GM18505 (cell line): Measurements from ENCODE around the gene ATG13.
"Not testable (repeated sequence)": the region's sequence is repeated elsewhere in the genome, so short reads cannot be mapped to it uniquely, and the experiment has no call there.

Experiments
- ATAC-seq: cut with Tn5 transposase; IDR thresholded peaks from one replicate; pipeline ENCODE4 v1.9.1; 2021; ENCODE audit not compliant: unreplicated experiment
- POLR2A ChIP-seq: IDR thresholded peaks from 4 replicates; pipeline ENCODE4 v1.6.1; 2011; ENCODE audit warnings: borderline replicate concordance; ENCODE audit not compliant: insufficient read depth, insufficient read length; ENCODE audit errors: extremely low read depth

Gene ATG13

DNA sequence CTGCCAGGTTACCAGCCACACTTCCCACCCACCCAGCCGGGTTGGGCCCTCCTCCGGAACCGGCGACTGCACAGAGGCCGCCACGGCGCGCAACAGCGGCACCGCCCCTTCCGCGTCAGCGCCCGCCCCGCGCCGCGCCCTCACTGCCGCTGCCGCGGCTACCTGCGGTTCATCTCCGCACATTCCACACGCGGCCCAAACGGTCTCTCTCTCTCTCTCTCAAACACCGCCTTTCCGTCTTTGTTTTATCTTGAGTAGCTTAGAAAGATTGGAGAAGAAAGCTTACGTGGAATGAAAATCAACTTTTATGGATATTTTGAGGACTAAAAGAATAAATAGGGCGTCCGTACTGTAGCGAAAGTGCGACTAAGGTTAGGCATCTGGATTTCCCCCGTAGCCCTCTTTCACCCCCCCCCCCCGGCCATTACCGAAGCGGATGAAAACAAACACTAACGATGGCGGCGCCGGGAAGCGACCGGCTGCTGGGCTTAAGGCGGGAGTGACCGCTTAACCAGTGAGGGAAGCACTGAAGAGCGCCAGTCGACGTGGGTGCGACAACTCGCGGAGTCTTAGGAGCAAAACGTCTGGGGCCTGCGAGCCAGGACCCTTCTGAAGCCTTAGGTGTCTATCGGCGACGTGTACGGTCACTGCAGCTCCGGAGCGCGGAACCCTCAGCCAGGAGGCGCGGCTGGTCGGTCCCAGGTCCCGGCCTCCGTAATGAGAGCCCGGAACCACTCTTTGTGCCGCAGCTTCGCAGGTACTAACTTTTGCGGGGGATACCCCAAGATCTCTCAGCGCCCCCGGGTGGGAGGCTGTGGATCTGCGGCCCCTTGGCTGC, at the start of gene ATG13, which contains the start of gene HARBI1:
Gene ATG13 (plus strand): TSS at position 420 of the 838 bp plus-strand sequence. CDS start 26,739 bp downstream, outside the sequence.
Gene HARBI1 (minus strand): TSS at position 94 of the 838 bp plus-strand sequence. CDS start 990 bp downstream, outside the sequence.
- TF ChIP-seq POLR2A = peak; percentile 24

DNA sequence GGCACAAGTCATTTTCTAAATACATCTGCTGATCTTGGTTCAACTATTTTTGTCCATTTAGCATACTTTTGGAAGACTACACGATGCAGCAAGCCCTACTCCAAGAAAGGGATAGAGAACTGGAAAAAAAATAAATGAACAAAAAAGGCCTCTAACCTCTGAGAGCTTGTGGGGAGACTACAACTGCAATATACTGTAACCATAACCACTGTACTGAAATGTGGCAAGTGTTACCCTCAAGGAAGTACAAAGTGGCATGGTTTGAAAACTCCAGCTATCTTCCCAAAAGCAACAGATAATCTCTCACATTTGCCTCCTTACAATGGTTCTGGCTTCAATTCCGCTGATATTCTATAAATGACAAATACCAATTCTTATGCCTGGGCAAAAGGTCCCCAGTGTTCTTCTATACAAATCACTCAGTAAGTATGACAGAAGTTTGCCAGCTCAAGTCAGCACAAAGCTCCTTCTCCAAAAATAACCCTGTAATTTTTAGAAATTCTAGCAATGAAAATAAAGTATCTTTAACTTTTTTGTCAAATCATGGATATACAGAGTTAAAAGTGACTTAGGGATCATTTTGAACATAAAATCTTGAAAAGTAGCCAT, 46.5 kb upstream of the ATG13 start:
- TF ChIP-seq POLR2A = no peak
- no peak for ATAC-seq

More for the DNA sequence above, at the start of gene ATG13, which contains the start of gene HARBI1:
- ATAC-seq = peak; percentile 94

DNA sequence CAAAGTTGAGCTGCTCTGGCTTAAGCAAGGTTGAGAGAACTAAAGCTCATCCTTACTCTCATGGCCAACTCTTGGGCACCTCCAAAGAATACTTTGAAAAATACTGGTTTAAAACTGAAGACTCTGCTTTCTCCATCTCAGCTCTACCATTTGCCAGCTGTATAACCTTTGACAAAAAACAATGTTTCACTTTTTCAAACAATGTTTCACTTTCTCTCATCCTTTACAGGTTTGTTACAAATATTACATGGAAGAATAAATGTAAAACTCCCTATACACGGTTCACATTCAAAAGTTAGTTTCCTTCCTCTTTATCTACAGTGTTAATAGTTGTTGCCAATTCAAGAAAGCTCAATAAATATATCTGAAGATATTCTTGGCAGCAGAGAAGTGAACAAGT, 42.7 kb upstream of the ATG13 start:
- no peak for TF ChIP-seq POLR2A
- ATAC-seq = no peak

DNA sequence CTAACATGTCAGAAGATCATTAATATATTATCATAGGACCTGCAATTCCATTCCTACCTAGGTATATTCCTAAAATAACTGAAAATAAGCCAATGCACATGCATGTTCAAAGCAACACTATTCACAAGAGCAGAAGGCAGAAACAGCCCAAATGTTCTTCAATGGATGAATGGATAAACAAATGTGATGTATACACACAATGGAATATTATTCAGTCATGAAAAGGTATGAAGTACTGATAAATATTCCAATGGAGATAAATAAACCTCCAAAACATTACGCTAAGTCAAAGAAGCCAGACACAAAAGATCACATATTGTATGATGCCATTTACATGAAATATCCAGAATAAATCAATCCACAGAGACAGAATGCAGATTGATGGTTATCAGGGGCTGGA, 40.3 kb upstream of the ATG13 start:
- no peak for TF ChIP-seq POLR2A

DNA sequence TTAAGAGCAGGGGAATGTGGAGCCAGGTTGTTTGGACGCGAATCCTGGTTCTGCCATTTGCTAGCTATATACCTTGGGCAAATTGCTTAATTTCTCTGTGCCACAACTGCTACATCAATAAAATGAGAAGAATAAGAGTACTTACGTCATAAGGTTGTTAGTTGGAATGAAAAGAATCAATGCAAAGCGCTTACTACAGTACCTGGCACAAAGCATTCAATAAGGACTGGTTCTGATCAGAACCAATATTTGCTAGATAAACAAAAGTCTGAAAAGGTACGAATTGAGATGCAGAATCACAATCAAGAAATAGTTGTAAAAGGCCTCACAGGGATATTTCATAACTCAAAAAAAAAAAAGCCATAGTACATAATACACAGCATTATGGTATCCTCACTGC, 34.8 kb upstream of the ATG13 start:
- no peak for ATAC-seq
- no peak for TF ChIP-seq POLR2A

More for the DNA sequence above, 40.3 kb upstream of the ATG13 start:
- no peak for ATAC-seq

DNA sequence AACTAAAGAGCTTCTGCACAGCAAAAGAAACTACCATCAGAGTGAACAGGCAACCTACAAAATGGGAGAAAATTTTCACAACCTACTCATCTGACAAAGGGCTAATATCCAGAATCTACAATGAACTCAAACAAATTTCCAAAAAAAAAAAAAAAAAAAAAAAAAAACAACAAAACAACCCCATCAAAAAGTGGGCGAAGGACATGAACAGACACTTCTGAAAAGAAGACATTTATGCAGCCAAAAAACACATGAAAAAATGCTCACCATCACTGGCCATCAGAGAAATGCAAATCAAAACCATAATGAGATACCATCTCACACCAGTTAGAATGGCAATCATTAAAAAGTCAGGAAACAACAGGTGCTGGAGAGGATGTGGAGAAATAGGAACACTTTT, 33.8 kb upstream of the ATG13 start:
- not testable (repeated sequence) for ATAC-seq

DNA sequence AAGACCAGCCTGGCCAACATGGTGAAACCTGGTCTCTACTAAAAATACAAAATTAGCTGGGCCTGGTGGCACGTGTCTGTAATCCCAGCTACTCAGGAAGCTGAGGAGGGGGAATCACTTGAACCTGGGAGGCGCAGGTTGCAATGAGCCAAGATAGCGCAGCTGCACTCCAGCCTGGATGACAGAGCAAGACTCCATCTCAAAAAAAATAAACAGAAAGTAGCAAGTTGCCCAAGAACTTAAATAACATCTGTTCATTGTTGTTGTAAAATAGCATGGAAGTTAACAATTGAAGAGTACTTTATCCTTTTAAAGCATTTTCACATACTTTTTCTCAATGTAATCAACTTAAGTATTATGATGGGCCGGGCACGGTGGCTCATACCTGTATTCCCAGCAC, 29.2 kb upstream of the ATG13 start:
- ATAC-seq = no peak
- TF ChIP-seq POLR2A = no peak

DNA sequence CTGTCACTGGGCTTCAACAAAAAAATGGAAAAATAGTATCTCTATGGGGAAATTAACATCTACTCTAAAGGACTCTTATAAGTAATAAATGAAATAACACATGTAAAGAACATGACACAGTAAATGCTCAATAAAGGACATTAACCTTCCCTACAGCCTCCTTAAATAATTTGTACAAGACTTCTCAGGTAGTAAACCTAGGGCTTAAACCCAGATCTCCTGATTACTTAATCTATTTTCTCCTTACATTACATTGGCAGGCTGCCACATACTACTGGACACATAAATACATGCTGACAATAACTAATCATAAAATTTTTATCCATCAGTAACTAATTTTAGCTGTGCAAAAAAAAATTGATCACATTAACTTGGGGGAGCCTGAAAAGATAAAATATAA, 28.4 kb upstream of the ATG13 start:
- TF ChIP-seq POLR2A = no peak
- no peak for ATAC-seq

DNA sequence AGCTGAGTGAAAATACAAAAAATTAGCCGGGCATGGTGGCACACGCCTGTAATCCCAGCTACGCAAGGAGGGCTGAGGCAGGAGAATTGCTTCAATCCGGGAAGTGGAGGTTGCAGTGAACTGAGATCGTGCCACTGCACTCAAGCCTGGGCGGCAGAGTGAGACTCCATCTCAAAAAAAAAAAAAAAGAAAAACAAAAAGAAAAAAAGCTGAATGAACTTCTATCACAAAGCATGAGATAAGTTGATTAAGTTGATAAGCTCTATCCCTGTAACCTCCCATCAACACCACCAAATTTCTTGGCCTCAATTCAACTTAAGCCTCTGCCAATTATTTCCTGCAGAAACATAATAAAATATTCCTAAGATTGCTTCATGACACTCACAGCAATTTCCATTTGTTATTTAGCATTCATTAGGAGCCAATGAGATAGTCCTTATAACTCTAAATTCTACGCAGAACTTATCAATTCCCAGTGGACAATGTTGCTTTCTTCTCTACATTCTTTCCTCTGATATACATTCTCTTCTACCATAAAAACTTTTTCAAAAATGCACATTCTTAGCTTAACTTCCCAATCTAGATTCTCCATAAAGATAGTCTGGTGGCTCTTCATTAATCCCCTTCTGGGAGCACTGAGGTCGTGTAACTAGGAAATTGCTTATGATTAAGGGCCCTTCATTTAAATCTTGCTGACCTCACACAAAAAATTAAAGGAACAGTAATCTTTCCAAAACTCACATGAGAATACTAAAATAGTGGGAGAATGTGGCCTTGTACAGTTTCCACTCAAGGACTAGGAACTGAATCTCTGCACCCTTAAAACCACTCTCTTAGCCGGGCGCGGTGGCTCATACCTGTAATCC, 26.4 kb upstream of the ATG13 start:
- ATAC-seq = no peak
- TF ChIP-seq POLR2A = no peak

DNA sequence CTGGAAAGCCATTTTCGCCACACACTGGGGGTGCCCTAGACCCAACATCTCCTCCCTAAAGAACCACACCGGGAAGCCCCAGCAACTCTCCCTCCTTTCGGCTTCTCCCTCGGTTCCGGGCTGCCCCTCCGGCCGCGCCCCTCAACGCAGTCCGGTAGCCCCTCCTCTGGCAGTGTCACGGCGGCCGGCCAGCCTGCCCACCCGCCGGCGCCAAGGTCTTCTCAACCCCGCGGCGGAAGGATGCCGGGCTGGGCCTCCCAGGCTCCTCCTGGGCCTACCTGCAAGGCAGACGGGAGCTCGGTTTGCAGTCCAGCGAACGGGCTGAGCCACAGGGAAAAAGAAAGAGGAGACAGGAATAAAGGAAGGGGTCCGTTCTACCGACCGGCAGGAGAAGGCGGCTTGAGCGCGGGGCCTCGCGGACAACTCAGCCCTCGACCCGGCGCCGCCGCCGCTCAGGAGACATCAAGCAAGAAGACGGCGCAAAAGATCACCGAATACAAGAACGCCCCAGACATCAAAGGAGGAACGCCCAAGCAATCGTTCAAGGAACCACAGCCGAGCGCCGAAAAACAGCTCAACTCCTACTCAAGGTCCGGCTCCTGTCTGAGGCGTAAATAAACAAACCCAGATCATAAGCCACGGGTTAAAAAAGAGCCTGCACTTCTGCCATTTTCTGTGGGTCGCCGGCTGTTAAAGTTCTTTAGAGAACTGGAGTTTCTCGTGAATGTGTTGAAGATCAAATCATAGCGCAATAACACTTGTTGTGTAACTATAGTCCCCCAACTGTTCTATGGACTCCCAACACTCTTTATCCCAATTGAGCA, 23.6 kb upstream of the ATG13 start, which contains the start of gene AMBRA1:
Gene AMBRA1 (minus strand): TSS at position 474 of the 824 bp plus-strand sequence. CDS start 45,643 bp downstream, outside the sequence.
- ATAC-seq = peak; percentile 80
- TF ChIP-seq POLR2A = peak; percentile 70

DNA sequence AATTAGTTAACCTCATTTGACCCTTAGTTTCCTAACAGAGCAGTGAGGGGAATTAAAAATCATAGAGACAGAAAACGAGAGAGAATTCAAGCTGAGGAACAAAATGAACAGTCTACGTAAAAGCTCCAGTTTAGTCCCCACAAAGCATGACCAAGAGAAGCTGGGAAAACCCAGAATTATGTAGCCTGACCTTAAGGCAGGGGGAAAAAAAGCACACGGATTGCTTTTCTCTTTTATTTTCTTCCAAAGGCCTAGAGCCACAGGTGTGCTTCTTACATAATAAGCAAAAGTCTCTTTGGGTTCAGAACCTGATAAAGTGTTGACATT, 23.0 kb upstream of the ATG13 start:
- ATAC-seq = no peak

DNA sequence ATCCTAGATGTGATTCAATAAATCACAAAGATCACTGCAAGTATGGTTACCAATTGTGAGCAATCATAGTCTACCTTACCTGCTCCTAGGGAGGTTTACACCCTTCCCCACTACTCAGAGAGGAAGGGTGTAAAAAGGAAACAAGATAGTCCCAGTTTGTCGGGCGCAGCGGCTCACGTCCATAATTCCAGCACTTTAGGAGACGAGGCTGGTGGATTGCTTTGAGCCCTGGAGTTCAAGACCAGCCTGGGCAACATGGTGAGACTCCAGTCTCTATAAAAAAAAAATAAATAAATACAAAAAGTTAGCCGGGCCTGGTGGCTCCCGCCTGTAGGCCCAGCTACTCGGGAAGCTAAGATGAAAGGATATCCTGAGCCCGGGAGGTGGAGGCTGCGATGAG, 22.6 kb upstream of the ATG13 start:
- no peak for ATAC-seq
- TF ChIP-seq POLR2A = no peak

More for the DNA sequence above, 23.0 kb upstream of the ATG13 start:
- no peak for TF ChIP-seq POLR2A
